A549 treated with ZK216348 at 1 μM for 4 hours (cell line): ENCODE data around the gene BOLA3. TPM values are rescaled to one million over a fixed set of nuclear protein-coding genes. Genes with fewer than 3 reads are reported as not detected.

ENCODE experiments used
- total RNA-seq: library from RNA; stranded (reverse); fragments of 200-300 nt; extraction: Qiagen RNA extraction; gene quantifications from 5 replicates; pipeline ENCODE4 v1.2.3, GENCODE V29; 2022; ENCODE audit warnings: low read depth

BOLA3 gene
- total RNA-seq: 108 to 152 TPM (median 135 TPM) in 5 replicates

GRCh38 chr2:74147727-74148456 is at the start of gene BOLA3:
TSS of gene BOLA3 (minus strand) at chr2:74147912. CDS start at chr2:74147874, 38 bp downstream.

GRCh38 chr2:74178211-74179062 is 30.7 kb upstream of the BOLA3 start, which contains the start of gene MOB1A:
TSS of gene MOB1A (minus strand) at chr2:74178879. CDS start at chr2:74178674, 205 bp downstream.

Other genes starting within 250 kb of the BOLA3 start
- gene DGUOK, start 221.0 kb downstream of the BOLA3 start, total RNA-seq: 140 to 154 TPM (median 148 TPM) in 5 replicates
- 5.7 to 9.7 TPM (median 7.2 TPM) in 5 replicates for gene TET3, start 163.0 kb downstream of the BOLA3 start, total RNA-seq
- gene MOB1A, start 31.0 kb upstream of the BOLA3 start, total RNA-seq: 55.5 to 91.9 TPM (median 81.7 TPM) in 5 replicates
- 141 to 176 TPM (median 144 TPM) in 5 replicates for gene MTHFD2, start 50.7 kb upstream of the BOLA3 start, total RNA-seq
- 0.11 to 0.69 TPM (median 0.63 TPM) in 5 replicates for gene SLC4A5, start 195.5 kb upstream of the BOLA3 start, total RNA-seq
- gene DCTN1, start 232.4 kb upstream of the BOLA3 start, total RNA-seq: 107 to 172 TPM (median 149 TPM) in 5 replicates